Liver (tissue), 9 donors: ENCODE results near the gene CST3. TPM values are rescaled to one million over a fixed set of nuclear protein-coding genes. Genes with fewer than 3 reads are reported as not detected.

Experiments used
- DNase-seq: peaks from one replicate; pipeline ENCODE4 v3.0.0-alpha.2; 2017; ENCODE audit warnings: low spot score
- H3K27ac ChIP-seq, 2 donors: one replicate each; pipeline ENCODE4 v1.7.0; 2013; ENCODE audit warnings: inconsistent platforms in 2 of 2, low read length in 2 of 2, control low read depth in 1 of 2, low read depth in 1 of 2, mild to moderate bottlenecking in 1 of 2
- H3K27me3 ChIP-seq, 4 donors: one replicate each; pipeline versions ENCODE4 v1.6.1 to v1.7.0; 2013; ENCODE audit warnings: low read length in 3 of 4, inconsistent platforms in 1 of 4, mild to moderate bottlenecking in 1 of 4, moderate library complexity in 1 of 4; ENCODE audit not compliant: control insufficient read depth in 4 of 4, insufficient read depth in 4 of 4
- H3K36me3 ChIP-seq, 4 donors: one replicate each; pipeline versions ENCODE4 v1.6.1 to v1.7.0; 2013; ENCODE audit warnings: low read length in 3 of 4, mild to moderate bottlenecking in 3 of 4, low read depth in 1 of 4, moderate library complexity in 1 of 4; ENCODE audit not compliant: control insufficient read depth in 4 of 4, insufficient read depth in 3 of 4
- H3K4me1 ChIP-seq, 4 donors: one replicate each; pipeline versions ENCODE4 v1.6.1 to v1.7.0; 2013; ENCODE audit warnings: low read length in 3 of 4, mild to moderate bottlenecking in 3 of 4, moderate library complexity in 1 of 4; ENCODE audit not compliant: control insufficient read depth in 4 of 4, insufficient read depth in 4 of 4
- H3K4me3 ChIP-seq, 3 donors: one replicate each; pipeline versions ENCODE4 v1.6.1 to v1.7.0; 2013; ENCODE audit warnings: low read length in 3 of 3, control low read depth in 1 of 3, low read depth in 1 of 3, mild to moderate bottlenecking in 1 of 3
- H3K9ac ChIP-seq, 2 donors: one replicate each; pipeline ENCODE4 v1.7.0; 2013; ENCODE audit warnings: low read length in 2 of 2, mild to moderate bottlenecking in 2 of 2, moderate library complexity in 2 of 2, control low read depth in 1 of 2, low read depth in 1 of 2
- H3K9me3 ChIP-seq, 4 donors: one replicate each; pipeline versions ENCODE4 v1.6.1 to v1.7.0; 2013; ENCODE audit warnings: low read length in 3 of 4; ENCODE audit not compliant: control insufficient read depth in 4 of 4
- ATF3 ChIP-seq: IDR thresholded peaks from 2 replicates; pipeline ENCODE4 v1.6.1; 2016; ENCODE audit warnings: antibody characterized with exemption
- CTCF ChIP-seq: fragments of 150-350 bp; IDR thresholded peaks from 2 replicates; pipeline ENCODE4 v1.5.1; 2017; ENCODE audit warnings: improper control_type of control experiment, low read depth, low read length; ENCODE audit not compliant: missing input control
- EGR1 ChIP-seq, 2 donors: IDR thresholded peaks; 2 replicates each; pipeline ENCODE4 v1.6.1; 2016 to 2018; ENCODE audit warnings: antibody characterized with exemption in 2 of 2, low read depth in 2 of 2
- FOXA1 ChIP-seq: IDR thresholded peaks from 2 replicates; pipeline ENCODE4 v1.6.1; 2016; ENCODE audit warnings: antibody characterized with exemption
- FOXA2 ChIP-seq: IDR thresholded peaks from 2 replicates; pipeline ENCODE4 v1.6.1; 2016; ENCODE audit warnings: antibody characterized with exemption
- GABPA ChIP-seq, 2 donors: IDR thresholded peaks in 1 of 2; conservative IDR thresholded peaks in 1 of 2; 2 replicates each; pipeline ENCODE4 v1.6.1; 2016; ENCODE audit warnings: antibody characterized with exemption in 2 of 2, mild to moderate bottlenecking in 1 of 2, moderate library complexity in 1 of 2
- HNF4A ChIP-seq, 2 donors: conservative IDR thresholded peaks; 2 replicates each; pipeline ENCODE4 v1.6.1; 2016; ENCODE audit warnings: antibody characterized with exemption in 2 of 2, mild to moderate bottlenecking in 2 of 2
- HNF4G ChIP-seq: IDR thresholded peaks from 2 replicates; pipeline ENCODE4 v1.6.1; 2016; ENCODE audit warnings: antibody characterized with exemption
- JUND ChIP-seq, 2 donors: IDR thresholded peaks; 2 replicates each; pipeline ENCODE4 v1.6.1; 2016; ENCODE audit warnings: antibody characterized with exemption in 2 of 2
- MAX ChIP-seq: IDR thresholded peaks from 2 replicates; pipeline ENCODE4 v1.6.1; 2016; ENCODE audit warnings: antibody characterized with exemption
- NR2F2 ChIP-seq: IDR thresholded peaks from 2 replicates; pipeline ENCODE4 v1.6.1; 2016; ENCODE audit warnings: antibody characterized with exemption
- RAD21 ChIP-seq, 2 donors: IDR thresholded peaks; 2 replicates each; pipeline ENCODE4 v1.6.1; 2016; ENCODE audit warnings: antibody characterized with exemption in 2 of 2, mild to moderate bottlenecking in 2 of 2
- REST ChIP-seq: IDR thresholded peaks from 2 replicates; pipeline ENCODE4 v1.6.1; 2016; ENCODE audit warnings: antibody characterized with exemption, mild to moderate bottlenecking
- RXRA ChIP-seq, 2 donors: IDR thresholded peaks; 2 replicates each; pipeline ENCODE4 v1.6.1; 2017 to 2018; ENCODE audit warnings: antibody characterized with exemption in 2 of 2, mild to moderate bottlenecking in 1 of 2
- SP1 ChIP-seq: IDR thresholded peaks from 2 replicates; pipeline ENCODE4 v1.6.1; 2018; ENCODE audit warnings: antibody characterized with exemption, mild to moderate bottlenecking
- TAF1 ChIP-seq: conservative IDR thresholded peaks from 2 replicates; pipeline ENCODE4 v1.6.1; 2016; ENCODE audit warnings: antibody characterized with exemption, mild to moderate bottlenecking
- YY1 ChIP-seq: IDR thresholded peaks from 2 replicates; pipeline ENCODE4 v1.6.1; 2016; ENCODE audit warnings: antibody characterized with exemption, mild to moderate bottlenecking
- ZBTB33 ChIP-seq: IDR thresholded peaks from 2 replicates; pipeline ENCODE4 v1.6.1; 2016; ENCODE audit warnings: antibody characterized with exemption
- WGBS: extraction: QIAGEN DNeasy Blood & Tissue Kit; methylation state at CpG from one replicate; pipeline ENCODE4 v1.1.7; 2013; 5-methylcytosine and 5-hydroxymethylcytosine counted together
- polyA plus RNA-seq, 2 donors: library from polyadenylated mRNA; stranded (reverse) in 1 of 2; unstranded in 1 of 2; fragments of 200-250 nt in 1 of 2; fragments of >200 nt in 1 of 2; fragmentation: Nextera tagmentation in 1 of 2; extraction: Ambion mirVana in 1 of 2; gene quantifications; one replicate each; pipeline versions ENCODE4 v1.2.1 to v1.2.3, GENCODE V29; 2013 to 2015
- total RNA-seq, 2 donors: library from RNA; depleted of rRNA; stranded (reverse); fragments of >200 nt; gene quantifications; one replicate each; pipeline ENCODE4 v1.2.3, GENCODE V29; 2014
- donor health status: healthy.
- donor health status: healthy.
- donor health status: healthy.
- donor health status: healthy.
- donor health status: healthy.

Gene CST3
- total and polyA plus RNA-seq, 4 donors, result 153 to 1,712 (median 513) TPM

- H3K4me3 ChIP-seq, result no peak overlapping the region
- 88% methylated on average over 12 of the region's 12 CpGs for WGBS
- H3K9ac ChIP-seq, result no peak overlapping the region
- no peak for TF ChIP-seq RXRA (IDR thresholded peaks at IDR 0.05)
- TF ChIP-seq FOXA2, result no peak
- TF ChIP-seq ZBTB33, result no peak
- TF ChIP-seq REST, result no peak
- no peak for TF ChIP-seq ATF3
- no peak overlapping the region for H3K27ac ChIP-seq
- H3K4me1 ChIP-seq, result peaks cover 14 to 28% (median 21%) of the 10 kb centered on the region in 4 donors
- peaks cover 6 to 20% (median 10%) of the 10 kb centered on the region in 4 donors for H3K36me3 ChIP-seq
- no peaks in the 10 kb centered on the region for H3K27me3 ChIP-seq
- no peaks in the 10 kb centered on the region for H3K9me3 ChIP-seq
- DNase-seq, result no peak
Measured at GRCh38 chr20:23631981-23632710, 5.6 kb downstream of the CST3 start.

GRCh38 chr20:23631226-23631822, 6.4 kb downstream of the CST3 start:
- H3K27me3 ChIP-seq, result no peaks in the 10 kb centered on the region
- no peak overlapping the region for H3K27ac ChIP-seq
- 98% methylated on average over 9 of the region's 9 CpGs for WGBS
- H3K4me3 ChIP-seq, result no peak overlapping the region
- peaks cover 6 to 20% (median 10%) of the 10 kb centered on the region in 4 donors for H3K36me3 ChIP-seq
- TF ChIP-seq HNF4G (no peak), CTCF (no peak), JUND (IDR thresholded peaks at IDR 0.05) (no peak), REST (no peak), EGR1 (IDR thresholded peaks at IDR 0.05; ENCODE audit: low read depth in 2 of 2) (no peak), RXRA (IDR thresholded peaks at IDR 0.05) (no peak), RAD21 (IDR thresholded peaks at IDR 0.05) (no peak), SP1 (no peak), FOXA2 (no peak), TAF1 (no peak), FOXA1 (no peak), ATF3 (no peak), MAX (no peak), HNF4A (conservative IDR thresholded peaks at IDR 0.05) (no peak), GABPA (IDR thresholded peaks at IDR 0.05 in 1 of 2, conservative IDR thresholded peaks at IDR 0.05 in 1 of 2) (no peak), YY1 (no peak), NR2F2 (no peak)
- H3K9ac ChIP-seq, result no peak overlapping the region
- DNase-seq, result no peak
- no peaks in the 10 kb centered on the region for H3K9me3 ChIP-seq
- peaks cover 12 to 21% (median 16%) of the 10 kb centered on the region in 4 donors for H3K4me1 ChIP-seq
